ENCODE results near the gene CDK5. TPM values are rescaled to one million over a fixed set of nuclear protein-coding genes. Genes with fewer than 3 reads are reported as not detected.
A peak's percentile ranks its signal among the peaks of the same experiment; 100 is the strongest.

CDK5 gene
- total and polyA plus RNA-seq, 9 of the 15 experiments (the other 6 are each of a cell fraction or from before 2014, with no cell fraction given), result 3.2 to 38.0 (median 27.5) TPM

GRCh38 chr7:151087245-151088018 is 29.7 kb upstream of the CDK5 start (continued):
- 0 out of 2 replicates have a peak, but pooled peaks have one; percentile 21 for TF ChIP-seq DPF2 (IDR thresholded peaks at IDR 0.05)
- no peak for TF ChIP-seq SMAD2 (IDR thresholded peaks at IDR 0.05; ENCODE audit: low read depth, low read length)
- no peak for TF ChIP-seq ZNF444 (CRISPR knock-in tag; IDR thresholded peaks at IDR 0.05)
- TF ChIP-seq MAFG (tag; conservative IDR thresholded peaks at IDR 0.05), result no peak
- TF ChIP-seq HDAC8 (tag; IDR thresholded peaks at IDR 0.05), result peak; percentile 17; the same call in 1 of the 2 replicates
- no peak for TF ChIP-seq PRMT5 (CRISPR knock-in tag; IDR thresholded peaks at IDR 0.05)
- 0 out of 2 replicates have a peak, but pooled peaks have one; percentile 7 for TF ChIP-seq ELF2 (CRISPR knock-in tag; IDR thresholded peaks at IDR 0.05)
- no peak for TF ChIP-seq ZNF583 (CRISPR knock-in tag; IDR thresholded peaks at IDR 0.05)
- TF ChIP-seq CBX2 (IDR thresholded peaks at IDR 0.05; ENCODE audit: insufficient read depth, low read length, poor library complexity, severe bottlenecking), result no peak
- TF ChIP-seq ZKSCAN8 (CRISPR knock-in tag; IDR thresholded peaks at IDR 0.05), result no peak
- peak; percentile 20; the same call in 1 of the 2 replicates for TF ChIP-seq ZBTB40 (IDR thresholded peaks at IDR 0.05)
- TF ChIP-seq ZBTB40 (CRISPR knock-in tag; IDR thresholded peaks at IDR 0.05), result no peak
- no peak for TF ChIP-seq SP2 (IDR thresholded peaks at IDR 0.05; ENCODE audit: extremely low read depth, low read depth, low read length, poor library complexity, severe bottlenecking)
- 0 out of 2 replicates have a peak, but pooled peaks have one; percentile 40 for TF ChIP-seq OTX1 (CRISPR knock-in tag; IDR thresholded peaks at IDR 0.05)
- no peak for TF ChIP-seq TAF9B (IDR thresholded peaks at IDR 0.05; ENCODE audit: partially characterized antibody)
- no peak; the same call in 1 of the 2 replicates for TF ChIP-seq NR4A1 (CRISPR knock-in tag; IDR thresholded peaks at IDR 0.05)
- peak; percentile 25; the same call in 1 of the 2 replicates for TF ChIP-seq NR4A1 (tag; IDR thresholded peaks at IDR 0.05)
- TF ChIP-seq, protein P1, sequence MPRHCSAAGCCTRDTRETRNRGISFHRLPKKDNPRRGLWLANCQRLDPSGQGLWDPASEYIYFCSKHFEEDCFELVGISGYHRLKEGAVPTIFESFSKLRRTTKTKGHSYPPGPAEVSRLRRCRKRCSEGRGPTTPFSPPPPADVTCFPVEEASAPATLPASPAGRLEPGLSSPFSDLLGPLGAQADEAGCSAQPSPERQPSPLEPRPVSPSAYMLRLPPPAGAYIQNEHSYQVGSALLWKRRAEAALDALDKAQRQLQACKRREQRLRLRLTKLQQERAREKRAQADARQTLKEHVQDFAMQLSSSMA (CRISPR knock-in tag; IDR thresholded peaks at IDR 0.05), result no peak

All from K562 (cell line).